Stimulated activated naive CD4-positive, alpha-beta T cell (primary cell): ENCODE measurements around the gene ARSG.
A peak's percentile ranks its signal among the peaks of the same experiment; 100 is the strongest.
"Not testable (repeated sequence)": the region's sequence is repeated elsewhere in the genome, so short reads cannot be mapped to it uniquely, and the experiment has no call there.

ENCODE experiments used
- DNase-seq, 6 experiments: peaks; one replicate each; lab custom pipeline; 2025; lab: John Stamatoyannopoulos, UW

ARSG gene

GRCh38 chr17:68277807-68278206, 13.5 kb upstream of the ARSG start:
- no peak for DNase-seq

- not testable (repeated sequence) for DNase-seq
Measured at GRCh38 chr17:68281965-68282364, 9.3 kb upstream of the ARSG start.

- DNase-seq = no peak
Measured at GRCh38 chr17:68288375-68288774, 2.9 kb upstream of the ARSG start.

- DNase-seq = no peak
Measured at GRCh38 chr17:68288804-68289203, 2.5 kb upstream of the ARSG start.

GRCh38 chr17:68289473-68289872, 1.8 kb upstream of the ARSG start:
- no peak for DNase-seq

- DNase-seq = no peak
Measured at GRCh38 chr17:68289936-68290267, 1.4 kb upstream of the ARSG start.

- peak; percentile 57 to 70 (median 64) for DNase-seq
Measured at GRCh38 chr17:68290268-68290954, 884 bp upstream of the ARSG start.

GRCh38 chr17:68291836-68292688, 767 bp downstream of the ARSG start:
- DNase-seq = peak; percentile 85 to 97 (median 92)

GRCh38 chr17:68292689-68293040, 1.4 kb downstream of the ARSG start:
- no peak for DNase-seq

- DNase-seq = no peak
Measured at GRCh38 chr17:68293490-68294195, 2.3 kb downstream of the ARSG start.

GRCh38 chr17:68294196-68294555, 2.9 kb downstream of the ARSG start:
- DNase-seq = no peak

GRCh38 chr17:68294617-68295016, 3.3 kb downstream of the ARSG start:
- DNase-seq = no peak

GRCh38 chr17:68295086-68295485, 3.8 kb downstream of the ARSG start:
- DNase-seq = no peak

- DNase-seq = peak; percentile 33 to 88 (median 72)
Measured at GRCh38 chr17:68296217-68297191, 5.2 kb downstream of the ARSG start.

GRCh38 chr17:68297195-68297594, 5.9 kb downstream of the ARSG start:
- DNase-seq = peak in 1 of 6 experiments; percentile 35

GRCh38 chr17:68298601-68299000, 7.3 kb downstream of the ARSG start:
- DNase-seq = no peak

GRCh38 chr17:68299817-68300216, 8.5 kb downstream of the ARSG start:
- no peak for DNase-seq

GRCh38 chr17:68301438-68301959, 10.2 kb downstream of the ARSG start:
- no peak for DNase-seq

- no peak for DNase-seq
Measured at GRCh38 chr17:68302066-68302564, 10.8 kb downstream of the ARSG start.

GRCh38 chr17:68302666-68303065, 11.4 kb downstream of the ARSG start:
- no peak for DNase-seq

- DNase-seq = no peak
Measured at GRCh38 chr17:68304706-68305105, 13.4 kb downstream of the ARSG start.
